GM18508 (cell line): ENCODE measurements around the gene CYB561D2.
A peak's percentile ranks its signal among the peaks of the same experiment; 100 is the strongest.
"Not testable (repeated sequence)": the region's sequence is repeated elsewhere in the genome, so short reads cannot be mapped to it uniquely, and the experiment has no call there.

ENCODE experiments used
- ATAC-seq: cut with Tn5 transposase; IDR thresholded peaks from one replicate; pipeline ENCODE4 v1.9.1; 2021; ENCODE audit warnings: moderate number of reproducible peaks; ENCODE audit not compliant: insufficient read depth, unreplicated experiment

CYB561D2 gene

GRCh38 chr3:50350527-50351322 lies at the start of gene CYB561D2, which contains the start of gene NPRL2:
Gene CYB561D2 (plus strand): TSS chr3:50350862. CDS start chr3:50351434, 572 bp downstream.
Gene NPRL2 (minus strand): TSS chr3:50350775. CDS start chr3:50350652, 123 bp downstream.
- ATAC-seq, result peak; percentile 46

GRCh38 chr3:50302095-50303012 lies 48.3 kb upstream of the CYB561D2 start:
- ATAC-seq, result no peak

GRCh38 chr3:50303013-50303815 lies 47.4 kb upstream of the CYB561D2 start, which contains the start of gene HYAL1:
Gene HYAL1 (minus strand): TSS chr3:50303574. CDS start chr3:50302956, 618 bp downstream.
- ATAC-seq, result no peak

- ATAC-seq, result no peak
Measured at GRCh38 chr3:50304601-50305000, 46.1 kb upstream of the CYB561D2 start.

- ATAC-seq, result not testable (repeated sequence)
Measured at GRCh38 chr3:50312041-50312440, 38.6 kb upstream of the CYB561D2 start.

- ATAC-seq, result no peak
Measured at GRCh38 chr3:50314342-50314741, 36.3 kb upstream of the CYB561D2 start.

GRCh38 chr3:50314816-50315215 lies 35.8 kb upstream of the CYB561D2 start:
- ATAC-seq, result no peak

- ATAC-seq, result no peak
Measured at GRCh38 chr3:50316657-50317242, 33.9 kb upstream of the CYB561D2 start.

GRCh38 chr3:50317300-50317699 lies 33.4 kb upstream of the CYB561D2 start:
- no peak for ATAC-seq

- ATAC-seq, result no peak
Measured at GRCh38 chr3:50318163-50318562, 32.5 kb upstream of the CYB561D2 start.

GRCh38 chr3:50318615-50319014 lies 32.0 kb upstream of the CYB561D2 start:
- ATAC-seq, result no peak

GRCh38 chr3:50319181-50319893 lies 31.3 kb upstream of the CYB561D2 start:
- ATAC-seq, result no peak

GRCh38 chr3:50319894-50320625 lies 30.6 kb upstream of the CYB561D2 start:
- no peak for ATAC-seq

GRCh38 chr3:50320853-50321335 lies 29.8 kb upstream of the CYB561D2 start:
- peak; percentile 23 for ATAC-seq

- peak; percentile 39 for ATAC-seq
Measured at GRCh38 chr3:50321336-50322114, 29.1 kb upstream of the CYB561D2 start.

GRCh38 chr3:50322115-50322385 lies 28.6 kb upstream of the CYB561D2 start:
- no peak for ATAC-seq

- ATAC-seq, result no peak
Measured at GRCh38 chr3:50322386-50323091, 28.1 kb upstream of the CYB561D2 start, which contains the start of gene HYAL2. Gene HYAL2 (minus strand): TSS chr3:50322745. CDS start chr3:50320489, 2,256 bp downstream.
